HepG2 (cell line): ENCODE data around the gene TMEM218.

Experiments used
- CHD2 ChIP-seq: IDR thresholded peaks from 2 replicates; pipeline ENCODE4 v1.6.1; 2011; ENCODE audit warnings: low read depth, low read length, improper control_type of control experiment
- EP300 ChIP-seq, 3 experiments: sonication (generic) in 1 of 3; formaldehyde crosslinking in 1 of 3; IDR thresholded peaks; 2 replicates each; pipeline versions ENCODE4 v1.5.1 to v1.6.1; 2011 to 2020; ENCODE audit warnings: low read depth in 2 of 3, low read length in 2 of 3, borderline replicate concordance in 1 of 3, improper control_type of control experiment in 1 of 3, mild to moderate bottlenecking in 1 of 3, missing genetic modification reagents in 1 of 3, moderate library complexity in 1 of 3
- MAZ ChIP-seq, 2 experiments: sonication (generic) in 1 of 2; formaldehyde crosslinking in 1 of 2; IDR thresholded peaks; 2 replicates each; pipeline versions ENCODE4 v1.5.0 to v1.6.1; 2012 to 2020; ENCODE audit warnings: low read depth in 2 of 2, mild to moderate bottlenecking in 2 of 2, borderline replicate concordance in 1 of 2, improper control_type of control experiment in 1 of 2, low read length in 1 of 2, missing genetic modification reagents in 1 of 2, moderate library complexity in 1 of 2
- PHF20 ChIP-seq: sonication (generic); formaldehyde crosslinking; IDR thresholded peaks from 2 replicates; pipeline ENCODE4 v1.5.0; 2020; ENCODE audit warnings: mild to moderate bottlenecking, missing genetic modification reagents
- POLR2A ChIP-seq, 2 experiments: IDR thresholded peaks; 2 replicates each; pipeline ENCODE4 v1.6.1; 2011; ENCODE audit warnings: low read depth in 2 of 2, low read length in 2 of 2, mild to moderate bottlenecking in 1 of 2, moderate library complexity in 1 of 2; ENCODE audit not compliant: insufficient read depth in 1 of 2
- RAD21 ChIP-seq: fragments of 450-650 bp; formaldehyde crosslinking; IDR thresholded peaks from 2 replicates; pipeline ENCODE4 v1.5.0; 2020; ENCODE audit warnings: mild to moderate bottlenecking
- SMAD3 ChIP-seq: sonication (generic); formaldehyde crosslinking; IDR thresholded peaks from 2 replicates; pipeline ENCODE4 v1.4.0; 2020; ENCODE audit warnings: missing genetic modification reagents
- SP140L ChIP-seq: sonication (generic); formaldehyde crosslinking; IDR thresholded peaks from 2 replicates; pipeline ENCODE4 v1.4.0; 2020; ENCODE audit warnings: missing genetic modification reagents, borderline replicate concordance
- YEATS2 ChIP-seq: sonication (generic); formaldehyde crosslinking; IDR thresholded peaks from 2 replicates; pipeline ENCODE4 v1.4.0; 2020; ENCODE audit warnings: missing genetic modification reagents, borderline replicate concordance
- TF ChIP-seq, protein P1 (sequence below): sonication (generic); formaldehyde crosslinking; IDR thresholded peaks from 2 replicates; pipeline ENCODE4 v1.5.0; 2020; ENCODE audit warnings: mild to moderate bottlenecking, missing genetic modification reagents, moderate library complexity

DNA sequence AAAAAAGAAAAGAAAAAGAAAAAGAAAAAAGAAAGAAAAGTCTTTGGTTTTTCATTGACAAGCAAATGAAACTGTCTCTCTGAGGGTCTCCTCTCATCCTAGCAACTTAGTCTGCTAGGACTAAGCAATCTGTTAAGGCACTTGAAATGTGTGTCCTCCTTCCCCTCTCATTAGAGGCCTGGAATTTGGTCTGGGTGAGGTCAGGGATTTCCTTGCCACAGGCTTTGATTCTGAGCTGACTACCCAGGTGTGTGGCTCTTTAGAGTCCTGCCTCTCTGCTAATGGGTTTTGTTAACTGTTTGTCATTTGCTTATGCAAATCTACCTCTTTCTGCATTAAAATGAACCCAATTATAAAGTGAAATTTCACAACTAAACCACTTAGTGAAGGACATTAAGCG is 34.8 kb upstream of the TMEM218 start:
- TF ChIP-seq, protein P1, sequence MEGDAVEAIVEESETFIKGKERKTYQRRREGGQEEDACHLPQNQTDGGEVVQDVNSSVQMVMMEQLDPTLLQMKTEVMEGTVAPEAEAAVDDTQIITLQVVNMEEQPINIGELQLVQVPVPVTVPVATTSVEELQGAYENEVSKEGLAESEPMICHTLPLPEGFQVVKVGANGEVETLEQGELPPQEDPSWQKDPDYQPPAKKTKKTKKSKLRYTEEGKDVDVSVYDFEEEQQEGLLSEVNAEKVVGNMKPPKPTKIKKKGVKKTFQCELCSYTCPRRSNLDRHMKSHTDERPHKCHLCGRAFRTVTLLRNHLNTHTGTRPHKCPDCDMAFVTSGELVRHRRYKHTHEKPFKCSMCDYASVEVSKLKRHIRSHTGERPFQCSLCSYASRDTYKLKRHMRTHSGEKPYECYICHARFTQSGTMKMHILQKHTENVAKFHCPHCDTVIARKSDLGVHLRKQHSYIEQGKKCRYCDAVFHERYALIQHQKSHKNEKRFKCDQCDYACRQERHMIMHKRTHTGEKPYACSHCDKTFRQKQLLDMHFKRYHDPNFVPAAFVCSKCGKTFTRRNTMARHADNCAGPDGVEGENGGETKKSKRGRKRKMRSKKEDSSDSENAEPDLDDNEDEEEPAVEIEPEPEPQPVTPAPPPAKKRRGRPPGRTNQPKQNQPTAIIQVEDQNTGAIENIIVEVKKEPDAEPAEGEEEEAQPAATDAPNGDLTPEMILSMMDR, result no peak
- TF ChIP-seq PHF20 (no peak), EP300 (IDR thresholded peaks at IDR 0.05; ENCODE audit: low read depth in 2 of 2, low read length in 2 of 2) (no peak), EP300 (CRISPR knock-in tag; IDR thresholded peaks at IDR 0.05; ENCODE audit: borderline replicate concordance) (no peak), CHD2 (no peak), SP140L (CRISPR knock-in tag) (no peak), POLR2A (IDR thresholded peaks at IDR 0.05; ENCODE audit: insufficient read depth in 1 of 2, low read depth in 2 of 2, low read length in 2 of 2) (no peak), YEATS2 (no peak), SMAD3 (CRISPR knock-in tag) (no peak), RAD21 (CRISPR knock-in tag) (no peak), MAZ (IDR thresholded peaks at IDR 0.05; ENCODE audit: borderline replicate concordance, low read depth, low read length) (no peak), MAZ (CRISPR knock-in tag; IDR thresholded peaks at IDR 0.05; ENCODE audit: low read depth) (no peak)
